Smooth muscle cell (in vitro differentiated cells): ENCODE results near the gene PACS1. TPM values are rescaled to one million over a fixed set of nuclear protein-coding genes. Genes with fewer than 3 reads are reported as not detected.

Source experiments
- DNase-seq: peaks from one replicate; lab custom pipeline; 2025; ENCODE audit not compliant: unreplicated experiment; lab: John Stamatoyannopoulos, UW
- H2AFZ ChIP-seq: fragments of 200-600 bp; sonication (generic); 2 replicates; pipeline ENCODE4 v1.6.0; 2016; ENCODE audit warnings: antibody characterized with exemption, low read depth, mild to moderate bottlenecking
- H3F3A ChIP-seq: fragments of 200-600 bp; sonication (generic); 2 replicates; pipeline ENCODE4 v1.6.0; 2017; ENCODE audit warnings: antibody characterized with exemption, low read depth
- H3K27ac ChIP-seq: fragments of 200-600 bp; sonication (generic); 2 replicates; pipeline ENCODE4 v1.5.1; 2016; ENCODE audit warnings: low read depth, mild to moderate bottlenecking
- H3K27me3 ChIP-seq: fragments of 200-600 bp; sonication (generic); 2 replicates; pipeline ENCODE4 v1.6.1; 2016; ENCODE audit warnings: low read depth, mild to moderate bottlenecking
- H3K36me3 ChIP-seq: fragments of 200-600 bp; sonication (generic); 2 replicates; pipeline ENCODE4 v1.5.1; 2016; ENCODE audit warnings: low read depth
- H3K4me1 ChIP-seq: fragments of 200-600 bp; sonication (generic); 2 replicates; pipeline ENCODE4 v1.5.1; 2016; ENCODE audit warnings: low read depth
- H3K4me2 ChIP-seq: fragments of 200-600 bp; sonication (generic); 2 replicates; pipeline ENCODE4 v1.6.0; 2016; ENCODE audit warnings: mild to moderate bottlenecking
- H3K4me3 ChIP-seq: fragments of 200-600 bp; sonication (generic); 2 replicates; pipeline ENCODE4 v1.5.1; 2016; ENCODE audit warnings: mild to moderate bottlenecking
- H3K79me2 ChIP-seq: fragments of 200-600 bp; sonication (generic); 2 replicates; pipeline ENCODE4 v1.6.0; 2016; ENCODE audit warnings: low read depth, mild to moderate bottlenecking
- H3K9ac ChIP-seq: fragments of 200-600 bp; sonication (generic); 2 replicates; pipeline ENCODE4 v1.6.0; 2016; ENCODE audit warnings: low read depth
- H3K9me3 ChIP-seq: fragments of 200-600 bp; sonication (generic); replicated peaks from 2 replicates; pipeline ENCODE4 v1.5.1; 2016; ENCODE audit warnings: low read depth
- H4K20me1 ChIP-seq: fragments of 200-600 bp; sonication (generic); 2 replicates; pipeline ENCODE4 v1.6.0; 2016; ENCODE audit warnings: low read depth
- WGBS: methylation state at CpG from one replicate; pipeline ENCODE4 v1.1.7; 2016; ENCODE audit warnings: low lambda C conversion rate; 5-methylcytosine and 5-hydroxymethylcytosine counted together
- polyA plus RNA-seq: library from polyadenylated mRNA; unstranded; fragments of >200 nt; fragmentation: Nextera tagmentation; extraction: Ambion mirVana; gene quantifications from 2 replicates; pipeline ENCODE4 v1.2.1, GENCODE V29; 2016
- total RNA-seq: library from RNA; depleted of rRNA; stranded (reverse); fragments of >200 nt; gene quantifications from 2 replicates; pipeline ENCODE4 v1.2.3, GENCODE V29; 2014
- TF ChIP-seq, protein P1 (sequence below): fragments of 200-600 bp; sonication (generic); IDR thresholded peaks from 2 replicates; pipeline ENCODE4 v1.5.1; 2017; ENCODE audit warnings: borderline replicate concordance, mild to moderate bottlenecking, antibody characterized with exemption; ENCODE audit not compliant: insufficient read depth, poor library complexity, severe bottlenecking

PACS1 gene
- total and polyA plus RNA-seq, 2 experiments from 2014 or later, result 87.6 to 140 TPM

DNA sequence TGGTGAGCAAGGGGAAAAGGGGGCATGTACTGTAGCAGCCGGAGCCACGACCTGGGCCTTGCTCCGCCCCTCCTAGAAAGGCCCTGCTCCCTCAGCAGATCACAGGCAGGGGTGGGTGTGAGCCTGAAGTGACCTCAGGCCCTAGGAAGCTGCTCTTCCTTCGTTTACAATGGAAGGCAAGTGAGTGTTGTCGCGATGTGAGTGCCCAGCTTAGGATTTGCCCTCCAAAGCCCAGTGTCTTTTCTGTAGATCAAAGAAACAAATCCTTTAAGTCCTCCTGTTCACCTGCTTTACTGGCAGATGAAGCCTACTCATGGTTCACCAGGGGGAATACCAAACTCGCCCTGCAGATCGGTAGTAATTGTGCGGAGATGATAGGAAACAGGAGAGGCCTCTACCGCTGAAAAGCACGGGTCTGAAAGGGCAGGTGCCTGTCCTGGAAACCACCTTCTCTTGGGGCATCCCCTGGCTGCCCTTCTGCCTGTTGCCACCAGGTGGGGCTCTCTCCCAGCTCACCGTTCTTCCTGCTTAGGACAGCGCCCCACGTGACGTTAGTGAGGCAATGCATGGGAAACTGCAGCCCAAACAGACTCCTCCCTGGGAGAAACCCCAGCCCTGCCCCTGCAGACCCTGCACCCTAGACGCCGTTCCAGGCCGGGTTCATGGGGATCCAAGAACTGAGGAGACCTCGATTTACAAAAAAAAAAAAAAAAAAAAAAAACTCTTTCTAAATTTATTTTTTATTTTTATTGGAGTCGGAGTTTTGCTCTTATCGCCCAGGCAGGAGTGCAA is 152.5 kb downstream of the PACS1 start:
- no peak overlapping the region for H3K27ac ChIP-seq
- no peaks in the 10 kb centered on the region for H3K9me3 ChIP-seq
- H4K20me1 ChIP-seq, result peaks cover 20% of the 10 kb centered on the region
- no peak overlapping the region for H3K4me2 ChIP-seq
- H2AFZ ChIP-seq, result no peak overlapping the region
- no peaks in the 10 kb centered on the region for H3K27me3 ChIP-seq
- 36% methylated on average over 21 of the region's 21 CpGs for WGBS
- no peak overlapping the region for H3K9ac ChIP-seq
- no peaks in the 10 kb centered on the region for H3F3A ChIP-seq
- H3K4me1 ChIP-seq, result no peaks in the 10 kb centered on the region
- no peaks in the 10 kb centered on the region for H3K79me2 ChIP-seq
- TF ChIP-seq, protein P1, sequence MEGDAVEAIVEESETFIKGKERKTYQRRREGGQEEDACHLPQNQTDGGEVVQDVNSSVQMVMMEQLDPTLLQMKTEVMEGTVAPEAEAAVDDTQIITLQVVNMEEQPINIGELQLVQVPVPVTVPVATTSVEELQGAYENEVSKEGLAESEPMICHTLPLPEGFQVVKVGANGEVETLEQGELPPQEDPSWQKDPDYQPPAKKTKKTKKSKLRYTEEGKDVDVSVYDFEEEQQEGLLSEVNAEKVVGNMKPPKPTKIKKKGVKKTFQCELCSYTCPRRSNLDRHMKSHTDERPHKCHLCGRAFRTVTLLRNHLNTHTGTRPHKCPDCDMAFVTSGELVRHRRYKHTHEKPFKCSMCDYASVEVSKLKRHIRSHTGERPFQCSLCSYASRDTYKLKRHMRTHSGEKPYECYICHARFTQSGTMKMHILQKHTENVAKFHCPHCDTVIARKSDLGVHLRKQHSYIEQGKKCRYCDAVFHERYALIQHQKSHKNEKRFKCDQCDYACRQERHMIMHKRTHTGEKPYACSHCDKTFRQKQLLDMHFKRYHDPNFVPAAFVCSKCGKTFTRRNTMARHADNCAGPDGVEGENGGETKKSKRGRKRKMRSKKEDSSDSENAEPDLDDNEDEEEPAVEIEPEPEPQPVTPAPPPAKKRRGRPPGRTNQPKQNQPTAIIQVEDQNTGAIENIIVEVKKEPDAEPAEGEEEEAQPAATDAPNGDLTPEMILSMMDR, result peak; percentile 96
- H3K36me3 ChIP-seq, result peaks cover 15% of the 10 kb centered on the region
- DNase-seq, result peak; percentile 50
- no peak overlapping the region for H3K4me3 ChIP-seq

DNA sequence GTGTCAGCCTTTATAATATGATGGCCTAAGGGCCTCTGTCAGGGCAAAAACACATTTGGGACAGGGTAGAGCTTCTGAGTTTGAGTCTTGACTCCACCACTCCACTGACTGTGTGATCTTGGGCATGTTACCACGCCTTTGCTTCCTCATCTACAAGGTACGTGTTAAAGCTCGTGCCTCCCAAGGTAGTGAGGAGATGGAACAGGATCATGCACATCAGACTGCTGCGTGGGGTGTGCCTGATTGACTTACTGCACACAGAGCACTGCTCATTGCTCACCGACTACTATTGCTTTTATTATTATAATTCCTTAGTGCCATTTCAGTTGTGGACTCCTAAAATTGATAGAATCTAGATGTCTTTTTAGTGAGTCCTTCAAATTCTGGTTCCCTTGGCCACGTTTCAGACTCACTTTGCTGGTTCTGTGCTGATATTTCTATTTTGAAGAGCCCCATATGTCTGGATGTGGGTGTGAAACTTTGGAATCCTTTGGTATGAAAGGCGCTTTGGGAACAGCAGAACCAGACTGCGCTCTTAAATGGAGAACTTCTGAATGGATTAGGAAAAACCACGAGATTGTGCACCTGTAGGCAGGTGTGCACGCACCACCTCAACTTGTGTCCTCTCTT is 154.3 kb downstream of the PACS1 start:
- no peak for DNase-seq
- Histone ChIP-seq H2AFZ (no peak overlapping the region), H3K27ac (no peak overlapping the region), H3K4me1 (no peaks in the 10 kb centered on the region), H3K9ac (no peak overlapping the region), H3K9me3 (no peaks in the 10 kb centered on the region), H3K27me3 (no peaks in the 10 kb centered on the region), H3F3A (no peaks in the 10 kb centered on the region), H3K4me2 (no peak overlapping the region), H3K4me3 (no peak overlapping the region), H4K20me1 (peaks cover 20% of the 10 kb centered on the region), H3K36me3 (peaks cover 21% of the 10 kb centered on the region), H3K79me2 (no peaks in the 10 kb centered on the region)
- WGBS, result 94% methylated on average over 10 of the region's 10 CpGs
- TF ChIP-seq, protein P1, result no peak

DNA sequence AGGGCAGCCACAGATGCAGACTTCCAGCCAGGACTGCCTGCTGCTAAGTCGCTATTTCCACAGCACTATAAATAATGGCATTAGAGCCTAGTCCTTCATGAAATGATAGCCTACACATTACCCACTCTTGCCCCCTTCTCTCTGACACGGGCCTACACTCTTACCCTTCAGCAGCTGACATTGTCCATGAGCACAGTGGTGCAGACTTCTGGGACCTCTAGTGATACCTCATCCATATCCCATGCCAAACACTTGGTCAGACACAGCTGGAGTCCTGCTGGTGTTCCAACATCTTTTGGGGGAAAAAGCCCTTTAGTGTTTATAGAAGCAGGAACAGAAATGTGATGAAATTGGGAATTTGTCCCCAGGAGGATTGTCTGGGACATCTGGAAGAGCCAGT is 155.0 kb downstream of the PACS1 start:
- WGBS, result 89% methylated on average over 2 of the region's 2 CpGs
- TF ChIP-seq, protein P1, result no peak

More for the DNA sequence above, 155.0 kb downstream of the PACS1 start:
- peaks cover 20% of the 10 kb centered on the region for H4K20me1 ChIP-seq
- H3K36me3 ChIP-seq, result peaks cover 21% of the 10 kb centered on the region
- no peaks in the 10 kb centered on the region for H3K9me3 ChIP-seq
- no peaks in the 10 kb centered on the region for H3F3A ChIP-seq
- no peak overlapping the region for H2AFZ ChIP-seq
- H3K79me2 ChIP-seq, result no peaks in the 10 kb centered on the region
- no peak overlapping the region for H3K4me3 ChIP-seq
- no peak overlapping the region for H3K27ac ChIP-seq
- no peaks in the 10 kb centered on the region for H3K27me3 ChIP-seq
- H3K4me1 ChIP-seq, result no peaks in the 10 kb centered on the region
- H3K4me2 ChIP-seq, result no peak overlapping the region
- no peak overlapping the region for H3K9ac ChIP-seq
- no peak for DNase-seq
